Stimulated activated CD8-positive, alpha-beta memory T cell treated with anti-CD3 and anti-CD28 coated beads, Interleukin-7, amount 100 ng/mL, for 4 hours (primary cell): ENCODE data around the gene PLCL1.

ENCODE experiments used
- DNase-seq, 2 donors: peaks; one replicate each; pipeline ENCODE4 v3.0.0-alpha.2; 2020; ENCODE audit warnings: low read depth in 2 of 2

The PLCL1 gene

GRCh38 chr2:197857476-197858107, 53.2 kb downstream of the PLCL1 start:
- no peak for DNase-seq

GRCh38 chr2:197858607-197859140, 54.3 kb downstream of the PLCL1 start:
- no peak for DNase-seq

- DNase-seq = no peak
These were observed 58.0 kb downstream of the PLCL1 start for GRCh38 chr2:197862246-197862955.

GRCh38 chr2:197863744-197864143, 59.4 kb downstream of the PLCL1 start:
- DNase-seq = no peak

GRCh38 chr2:197866455-197866854, 62.1 kb downstream of the PLCL1 start:
- DNase-seq = no peak

- DNase-seq = no peak
These were observed 62.6 kb downstream of the PLCL1 start for GRCh38 chr2:197867033-197867432.

- no peak for DNase-seq
These were observed 63.2 kb downstream of the PLCL1 start for GRCh38 chr2:197867624-197868023.

- no peak for DNase-seq
These were observed 63.8 kb downstream of the PLCL1 start for GRCh38 chr2:197868206-197868605.

- DNase-seq = no peak
These were observed 64.6 kb downstream of the PLCL1 start for GRCh38 chr2:197869041-197869440.

- peak in 1 of 2 donors; percentile 25 for DNase-seq
These were observed 65.2 kb downstream of the PLCL1 start for GRCh38 chr2:197869501-197870111.

- no peak for DNase-seq
These were observed 65.7 kb downstream of the PLCL1 start for GRCh38 chr2:197870137-197870536.

- DNase-seq = no peak
These were observed 67.5 kb downstream of the PLCL1 start for GRCh38 chr2:197871780-197872456.

- no peak for DNase-seq
These were observed 68.9 kb downstream of the PLCL1 start for GRCh38 chr2:197873293-197873701.

- no peak for DNase-seq
These were observed 71.4 kb downstream of the PLCL1 start for GRCh38 chr2:197875763-197876162.

GRCh38 chr2:197876524-197876923, 72.1 kb downstream of the PLCL1 start:
- no peak for DNase-seq

- DNase-seq = no peak
These were observed 72.6 kb downstream of the PLCL1 start for GRCh38 chr2:197877038-197877437.

GRCh38 chr2:197878792-197879191, 74.4 kb downstream of the PLCL1 start:
- DNase-seq = no peak

- no peak for DNase-seq
These were observed 75.5 kb downstream of the PLCL1 start for GRCh38 chr2:197879812-197880408.

GRCh38 chr2:197883354-197884032, 79.1 kb downstream of the PLCL1 start:
- no peak for DNase-seq

GRCh38 chr2:197884252-197884651, 79.9 kb downstream of the PLCL1 start:
- no peak for DNase-seq

GRCh38 chr2:197885126-197885525, 80.7 kb downstream of the PLCL1 start:
- DNase-seq = no peak
